Panc1 (cell line): Measurements from ENCODE around the gene MTOR.

Experiments used
- CTCF ChIP-seq: fragments of 450-650 bp; IDR thresholded peaks from 2 replicates; pipeline ENCODE4 v1.5.1; 2017; ENCODE audit warnings: mild to moderate bottlenecking
- POLR2AphosphoS5 ChIP-seq: IDR thresholded peaks from 2 replicates; pipeline ENCODE4 v1.6.1; 2012; ENCODE audit warnings: mild to moderate bottlenecking, low read depth, low read length, moderate library complexity
- REST ChIP-seq, 2 experiments: IDR thresholded peaks; 2 replicates each; pipeline ENCODE4 v1.6.1; 2011 to 2012; ENCODE audit warnings: low read depth in 2 of 2, control low read depth in 1 of 2, low read length in 1 of 2, mild to moderate bottlenecking in 1 of 2, moderate library complexity in 1 of 2; ENCODE audit not compliant: insufficient read depth in 1 of 2
- SIN3A ChIP-seq: IDR thresholded peaks from 2 replicates; pipeline ENCODE4 v1.6.1; 2012; ENCODE audit warnings: low read depth, mild to moderate bottlenecking, low read length, moderate library complexity, borderline replicate concordance; ENCODE audit not compliant: insufficient read depth

- TF ChIP-seq CTCF (no peak), POLR2AphosphoS5 (no peak), REST (IDR thresholded peaks at IDR 0.05; ENCODE audit: insufficient read depth in 1 of 2, low read depth in 2 of 2, low read length in 1 of 2) (no peak), SIN3A (no peak)
These were observed 54.3 kb downstream of the MTOR start for GRCh38 chr1:11207898-11208611.
